Measurements from ENCODE around the gene CLEC18A. TPM values are rescaled to one million over a fixed set of nuclear protein-coding genes. Genes with fewer than 3 reads are reported as not detected.
"Not testable (repeated sequence)": the region's sequence is repeated elsewhere in the genome, so short reads cannot be mapped to it uniquely, and the experiment has no call there.

Gene CLEC18A
- total RNA-seq, 1 donor: 0.27 TPM

DNA sequence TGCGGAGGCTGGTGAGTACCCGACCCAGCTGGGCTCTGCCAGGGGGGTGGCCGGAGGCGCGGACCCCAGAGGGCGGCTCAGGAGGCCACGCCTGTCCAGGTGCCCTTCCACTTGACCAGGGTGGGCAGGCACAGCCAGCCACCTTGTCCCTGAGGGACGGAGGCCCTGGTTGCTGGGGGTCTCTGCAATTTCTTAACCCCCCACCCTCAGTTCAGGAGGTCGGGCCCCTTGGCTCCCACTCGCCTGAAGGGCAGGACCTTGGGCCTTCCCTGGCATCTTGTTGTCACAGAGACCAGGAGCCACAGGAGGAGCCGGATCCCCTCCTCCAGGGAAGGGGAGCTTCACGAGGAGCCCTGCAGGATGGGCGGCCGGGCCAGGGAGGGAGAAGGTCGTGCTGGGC, 982 bp downstream of the CLEC18A start:
- not testable (repeated sequence) for DNase-seq (ENCODE audit: low read depth); H3K4me3 ChIP-seq (ENCODE audit: low read depth, low read length)

DNA sequence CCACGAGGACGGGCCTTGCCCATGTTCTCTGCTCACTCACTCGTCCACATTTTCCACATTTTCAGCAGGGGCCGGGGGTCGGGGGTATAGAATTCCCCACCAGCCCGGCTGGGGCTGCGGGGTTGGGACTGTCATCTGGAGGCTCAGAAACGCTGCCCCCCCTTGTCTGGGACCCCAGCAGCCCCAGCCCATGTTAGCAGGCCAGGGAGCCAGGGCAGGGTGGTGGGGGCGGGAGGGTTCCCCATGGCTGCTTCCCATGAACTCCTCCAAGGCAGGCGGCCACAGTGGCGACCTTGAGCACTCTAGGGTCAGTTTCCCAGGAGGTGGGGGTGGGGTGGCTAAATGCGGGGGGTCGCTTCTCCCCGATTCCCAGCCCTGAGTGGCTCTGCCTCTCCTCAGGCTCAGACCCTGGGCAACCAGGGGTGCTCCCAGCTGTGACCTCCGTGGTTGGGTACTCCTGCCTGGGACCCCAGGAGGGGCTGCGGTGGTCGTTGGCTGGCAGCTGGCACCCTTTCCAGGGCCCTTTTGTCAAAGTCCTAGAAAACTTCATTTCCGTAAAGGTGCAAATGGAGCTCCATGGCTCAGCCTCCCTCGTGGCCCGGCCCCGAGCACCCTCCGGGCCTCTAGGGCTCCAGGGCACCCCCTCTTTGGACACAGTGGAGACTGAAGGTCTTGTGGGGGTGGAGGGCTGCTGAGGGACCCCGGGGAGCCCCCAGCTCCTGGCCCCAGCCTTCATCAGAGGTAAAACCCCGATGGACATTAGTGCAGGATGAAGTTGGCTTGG, 1.6 kb downstream of the CLEC18A start:
- not testable (repeated sequence) for DNase-seq (ENCODE audit: low read depth); H3K4me3 ChIP-seq (ENCODE audit: low read depth, low read length)

DNA sequence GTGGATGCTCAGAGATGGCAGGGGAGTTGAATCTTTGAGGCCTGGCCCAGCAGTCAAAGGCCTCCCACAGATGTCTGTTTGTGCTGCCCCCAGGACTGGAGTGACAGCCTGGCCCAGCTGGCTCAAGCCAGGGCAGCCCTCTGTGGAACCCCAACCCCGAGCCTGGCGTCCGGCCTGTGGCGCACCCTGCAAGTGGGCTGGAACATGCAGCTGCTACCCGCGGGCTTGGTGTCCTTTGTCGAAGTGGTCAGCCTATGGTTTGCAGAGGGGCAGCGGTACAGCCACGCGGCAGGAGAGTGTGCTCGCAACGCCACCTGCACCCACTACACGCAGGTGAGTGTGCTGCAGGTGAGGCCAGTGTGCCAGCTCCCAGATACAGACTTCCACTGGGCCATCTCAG, 3.1 kb downstream of the CLEC18A start:
- H3K4me3 ChIP-seq (ENCODE audit: low read depth, low read length); DNase-seq (ENCODE audit: low read depth): not testable (repeated sequence)

DNA sequence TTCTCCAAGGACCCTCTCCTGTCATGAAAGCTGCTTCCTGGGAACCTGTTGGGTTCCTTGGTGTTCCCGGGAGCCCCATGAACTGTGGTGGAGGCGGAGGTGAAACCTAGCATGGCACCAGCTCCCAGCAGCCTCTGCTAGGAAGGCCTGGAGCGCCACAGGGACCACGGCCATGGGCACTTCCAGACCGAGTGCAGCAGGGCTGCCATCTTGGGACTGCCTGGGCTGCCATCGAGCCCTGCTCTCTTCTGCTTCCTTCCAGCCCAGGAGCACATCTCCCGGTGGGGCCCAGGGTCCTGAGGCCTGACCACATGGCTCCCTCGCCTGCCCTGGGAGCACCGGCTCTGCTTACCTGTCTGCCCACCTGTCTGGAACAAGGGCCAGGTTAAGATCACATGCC, 12.2 kb downstream of the CLEC18A start:
- not testable (repeated sequence) for DNase-seq (ENCODE audit: low read depth); H3K4me3 ChIP-seq (ENCODE audit: low read depth, low read length)

DNA sequence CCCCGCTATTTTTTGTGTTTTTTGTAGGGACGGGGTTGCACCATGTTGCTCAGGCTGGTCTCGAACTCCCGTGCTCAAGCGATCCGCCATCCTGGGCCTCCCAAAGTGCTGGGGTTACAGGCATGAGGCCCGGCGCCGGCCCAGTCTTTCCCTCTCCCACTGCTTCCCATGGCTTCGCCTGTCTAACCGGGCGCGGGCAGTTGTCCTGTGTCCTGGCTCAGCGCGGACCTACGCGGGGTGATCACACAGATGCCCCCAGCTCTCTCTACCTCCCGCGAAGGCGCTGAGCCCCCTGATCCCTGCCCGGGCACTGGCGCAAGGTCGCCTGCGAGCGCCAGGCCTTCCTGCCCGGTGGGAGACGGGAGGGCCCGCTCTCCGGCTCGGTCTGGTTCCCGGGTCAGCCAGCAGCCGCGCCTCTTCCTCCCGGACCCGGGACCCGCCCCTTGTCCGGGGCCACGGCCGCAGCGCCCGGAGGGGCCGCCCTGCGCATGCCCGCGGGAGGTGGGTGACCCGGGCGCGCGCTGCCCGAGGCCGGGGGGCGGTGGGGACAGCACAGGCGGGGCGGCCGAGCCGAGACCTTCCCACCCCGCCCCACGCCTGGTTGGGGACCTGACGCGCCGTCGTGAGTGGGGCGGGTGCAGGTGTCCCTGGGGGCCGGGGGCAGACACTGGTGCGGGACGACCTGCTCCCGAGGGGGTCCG, 14.0 kb downstream of the CLEC18A start:
- peak overlapping the region; percentile 46 for H3K4me3 ChIP-seq (ENCODE audit: low read depth, low read length)
- peak; percentile 7 for DNase-seq (ENCODE audit: low read depth)

DNA sequence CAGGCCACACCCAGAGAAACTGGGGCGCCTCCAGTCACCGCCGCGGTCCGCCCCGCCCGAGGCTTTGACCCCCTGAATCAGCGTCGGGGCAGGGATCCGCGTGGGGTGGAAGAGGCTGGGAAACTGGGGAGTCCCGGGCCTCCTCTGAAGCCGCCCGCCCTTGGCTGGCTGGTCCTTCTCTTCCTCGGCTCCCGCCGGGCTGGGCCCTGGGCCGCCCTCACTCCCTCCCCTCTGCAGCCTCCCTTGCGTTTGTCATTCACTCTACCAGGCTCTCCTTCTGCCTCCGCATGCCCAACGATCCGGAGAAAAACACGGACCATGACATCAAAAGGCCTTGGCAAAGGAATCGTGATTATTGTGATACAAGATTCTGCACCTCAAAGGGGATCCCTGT, 14.5 kb downstream of the CLEC18A start:
- not testable (repeated sequence) for DNase-seq (ENCODE audit: low read depth); H3K4me3 ChIP-seq (ENCODE audit: low read depth, low read length)

DNA sequence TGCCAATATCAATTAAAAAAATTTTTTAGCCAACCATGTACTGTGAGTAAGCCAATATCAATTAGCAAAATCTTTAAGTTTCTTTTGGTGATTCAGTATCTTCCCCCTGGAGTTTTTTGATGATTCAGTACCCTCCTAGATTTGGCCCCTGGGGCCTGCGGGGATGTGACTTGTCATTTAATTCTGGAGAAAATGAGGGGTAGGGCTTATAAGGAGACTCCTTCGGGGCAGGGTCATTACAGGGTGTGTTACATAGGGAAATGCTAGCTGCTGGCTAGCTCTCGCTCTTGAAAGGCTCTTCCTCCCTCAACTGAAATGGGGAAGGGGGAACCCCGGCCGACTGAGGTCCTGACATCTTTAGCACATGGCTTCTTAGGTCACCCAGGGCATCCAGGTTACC, 16.6 kb downstream of the CLEC18A start:
- DNase-seq (ENCODE audit: low read depth); H3K4me3 ChIP-seq (ENCODE audit: low read depth, low read length): not testable (repeated sequence)

DNA sequence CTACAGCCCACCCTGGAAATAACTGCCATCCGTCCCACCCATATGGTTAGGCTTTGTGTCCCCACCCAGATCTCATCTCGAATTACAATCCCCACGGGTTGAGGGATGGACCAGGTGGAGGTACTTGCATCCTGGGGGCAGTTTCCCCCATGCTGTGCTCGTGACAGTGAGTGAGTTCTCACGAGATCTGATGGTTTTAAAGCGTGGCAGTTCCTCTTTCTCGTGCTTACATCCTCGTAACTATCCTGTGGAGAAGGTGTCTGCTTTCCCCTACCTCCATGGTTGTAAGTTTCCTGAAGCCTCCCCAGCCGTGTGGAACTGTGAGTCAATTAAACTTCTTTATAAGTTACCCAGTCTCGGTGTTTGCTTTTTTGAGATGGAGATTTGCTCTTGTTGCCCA, 17.0 kb downstream of the CLEC18A start:
- not testable (repeated sequence) for H3K4me3 ChIP-seq (ENCODE audit: low read depth, low read length); DNase-seq (ENCODE audit: low read depth)

DNA sequence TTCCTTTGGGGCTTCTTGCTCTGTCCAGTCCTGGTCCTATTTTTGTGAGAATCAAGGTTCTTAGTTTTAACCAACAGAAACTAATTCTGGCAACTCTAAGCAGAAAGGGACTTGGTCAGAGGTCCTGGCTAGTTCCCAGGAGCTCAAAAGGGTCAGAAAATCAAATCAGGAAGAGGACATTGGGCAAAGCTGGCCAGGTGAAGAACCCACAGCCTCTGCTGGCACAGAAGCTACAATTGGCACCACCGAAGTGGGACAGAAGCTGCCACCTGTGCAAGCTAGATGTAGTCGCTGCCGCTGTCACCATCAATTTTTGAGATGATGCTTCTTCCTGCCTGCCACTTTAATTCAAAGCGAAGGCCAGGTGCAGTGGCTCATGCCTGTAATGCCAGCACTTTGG, 18.5 kb downstream of the CLEC18A start:
- not testable (repeated sequence) for DNase-seq (ENCODE audit: low read depth); H3K4me3 ChIP-seq (ENCODE audit: low read depth, low read length)

DNA sequence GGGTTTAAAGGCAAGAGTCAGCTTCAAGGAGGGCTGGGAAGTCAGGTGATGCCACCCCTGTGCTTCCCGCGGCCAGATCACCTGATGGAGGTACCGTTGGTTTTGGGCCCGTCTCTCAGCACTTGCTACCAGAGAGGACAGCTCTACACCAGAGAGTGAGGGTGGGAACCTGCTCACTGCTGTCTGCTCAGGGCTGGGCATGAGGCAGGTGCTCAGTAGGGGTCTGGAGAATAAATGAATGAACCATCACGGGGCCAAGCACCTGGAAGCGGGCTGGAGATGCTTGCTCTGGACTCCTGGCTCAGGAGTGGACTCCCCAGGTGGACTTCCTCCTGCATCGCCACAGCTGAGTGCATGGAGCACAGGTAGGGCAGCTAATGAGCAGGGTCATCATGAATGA, 21.0 kb downstream of the CLEC18A start:
- H3K4me3 ChIP-seq (ENCODE audit: low read depth, low read length); DNase-seq (ENCODE audit: low read depth): not testable (repeated sequence)

DNA sequence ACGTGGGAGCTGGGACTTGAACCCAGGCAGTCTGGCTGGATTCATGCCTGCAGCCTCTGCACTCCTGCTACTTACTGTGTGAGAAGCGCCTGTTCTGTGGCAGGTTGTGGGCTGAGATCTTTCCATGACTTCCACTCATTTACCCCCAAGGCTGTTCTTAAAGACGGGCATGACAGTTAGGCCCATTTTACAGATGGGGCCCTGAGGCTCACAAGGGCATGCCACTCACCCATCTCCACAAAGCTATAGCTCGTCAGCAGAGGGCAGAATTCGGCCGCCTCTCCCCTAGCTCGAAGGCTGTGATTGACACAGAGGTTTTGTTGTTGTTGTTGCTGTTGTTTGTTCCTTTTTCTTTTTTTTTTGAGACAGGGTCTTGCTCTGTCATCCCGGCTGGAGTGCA, 21.8 kb downstream of the CLEC18A start:
- not testable (repeated sequence) for H3K4me3 ChIP-seq (ENCODE audit: low read depth, low read length)

DNA sequence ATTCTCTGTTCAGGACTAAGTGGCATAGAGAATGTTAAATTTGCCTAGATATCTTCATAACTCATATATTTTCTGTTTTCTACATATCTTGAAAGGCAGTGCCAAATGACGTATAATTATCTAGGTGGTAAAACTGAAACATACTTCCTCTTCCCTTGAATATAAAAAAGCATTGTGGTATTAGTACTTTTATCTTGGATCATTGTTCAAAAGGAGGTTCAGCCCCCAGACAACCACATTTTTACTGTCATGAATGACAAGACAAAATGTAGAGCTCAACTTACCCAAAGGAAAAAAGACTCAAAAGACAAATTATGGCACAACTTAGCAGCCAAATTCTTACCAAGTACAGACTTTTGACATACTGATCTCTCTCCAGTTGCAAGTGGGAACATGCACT, 34.1 kb downstream of the CLEC18A start:
- H3K4me3 ChIP-seq (ENCODE audit: low read depth, low read length): not testable (repeated sequence)

More for the DNA sequence above, 21.8 kb downstream of the CLEC18A start:
- DNase-seq (ENCODE audit: low read depth): not testable (repeated sequence)

DNA sequence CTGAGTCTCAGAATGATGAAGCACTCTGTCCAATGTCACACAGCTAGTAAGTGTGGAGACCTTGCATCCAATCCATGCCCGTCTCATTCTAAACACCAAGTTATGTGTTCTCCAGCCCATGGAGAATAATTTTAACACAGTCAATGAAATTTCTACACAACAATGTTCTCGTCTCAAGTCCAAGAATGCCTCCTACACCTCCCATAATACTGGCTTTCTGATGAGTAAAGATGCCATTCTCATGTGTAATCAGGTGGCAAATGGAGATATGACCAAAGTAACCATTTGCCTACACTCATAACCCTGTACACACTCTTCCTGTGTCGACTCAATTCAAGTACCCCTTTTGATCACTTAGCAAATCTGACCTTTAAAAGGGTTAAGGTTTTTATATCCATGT, 46.8 kb downstream of the CLEC18A start:
- H3K4me3 ChIP-seq (ENCODE audit: low read depth, low read length): not testable (repeated sequence)
- peak; percentile 59 for DNase-seq (ENCODE audit: low read depth)

More for the DNA sequence above, 34.1 kb downstream of the CLEC18A start:
- DNase-seq (ENCODE audit: low read depth): not testable (repeated sequence)

DNA sequence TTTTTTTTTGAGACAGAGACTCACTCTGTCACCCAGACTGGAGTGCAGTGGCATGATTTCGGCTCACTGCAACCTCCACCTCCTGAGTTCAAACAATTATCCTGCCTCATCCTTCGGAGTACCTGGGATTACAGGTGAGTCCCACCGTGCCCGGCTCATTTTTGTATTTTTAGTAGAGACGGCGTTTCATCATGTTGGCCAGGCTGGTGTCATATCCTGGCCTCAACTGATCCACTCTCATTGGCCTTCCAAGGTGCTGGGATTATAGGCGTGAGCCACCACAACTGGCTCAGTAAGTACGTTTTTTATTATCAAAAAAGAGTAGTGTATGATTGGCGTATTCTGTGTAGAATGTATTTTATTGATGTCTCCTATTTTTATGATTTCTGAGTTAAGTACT, 48.7 kb downstream of the CLEC18A start:
- not testable (repeated sequence) for H3K4me3 ChIP-seq (ENCODE audit: low read depth, low read length); DNase-seq (ENCODE audit: low read depth)

DNA sequence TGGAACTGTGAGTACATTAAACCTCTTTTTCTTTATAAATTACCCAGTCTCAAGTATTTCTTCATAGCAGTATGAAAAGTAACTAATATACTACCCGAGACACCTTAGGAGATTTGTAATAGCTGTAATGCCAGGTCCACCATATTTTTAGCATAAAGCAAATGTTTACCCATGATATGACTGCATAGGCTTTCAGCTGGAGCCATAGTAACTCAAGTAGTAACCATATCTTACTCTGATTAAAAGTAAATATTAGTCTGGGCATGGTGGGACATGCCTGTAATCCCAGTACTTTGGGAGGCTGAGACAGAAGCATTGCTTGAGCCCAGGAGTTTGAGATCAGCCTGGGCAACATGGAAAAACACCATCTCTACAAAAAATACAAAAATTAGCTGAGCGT, 52.4 kb downstream of the CLEC18A start:
- not testable (repeated sequence) for H3K4me3 ChIP-seq (ENCODE audit: low read depth, low read length); DNase-seq (ENCODE audit: low read depth)

DNA sequence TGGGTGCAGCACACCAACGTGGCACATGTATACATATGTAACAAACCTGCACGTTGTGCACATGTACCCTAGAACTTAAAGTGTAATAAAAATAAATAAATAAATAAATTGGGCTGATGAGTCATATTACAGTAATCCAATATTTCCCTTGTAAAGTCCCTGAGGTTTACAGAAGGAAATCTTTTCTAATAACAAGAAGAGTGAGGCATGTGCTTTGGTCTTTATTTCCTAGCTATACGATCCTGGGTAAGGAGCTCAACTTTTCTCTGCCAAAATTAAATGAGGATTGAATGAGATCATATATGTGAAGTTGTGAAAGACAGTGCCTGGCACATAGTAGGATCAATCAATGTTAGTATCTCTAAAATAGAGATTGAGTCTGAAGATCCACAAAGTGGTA, 57.5 kb downstream of the CLEC18A start:
- not testable (repeated sequence) for DNase-seq (ENCODE audit: low read depth); H3K4me3 ChIP-seq (ENCODE audit: low read depth, low read length)

DNA sequence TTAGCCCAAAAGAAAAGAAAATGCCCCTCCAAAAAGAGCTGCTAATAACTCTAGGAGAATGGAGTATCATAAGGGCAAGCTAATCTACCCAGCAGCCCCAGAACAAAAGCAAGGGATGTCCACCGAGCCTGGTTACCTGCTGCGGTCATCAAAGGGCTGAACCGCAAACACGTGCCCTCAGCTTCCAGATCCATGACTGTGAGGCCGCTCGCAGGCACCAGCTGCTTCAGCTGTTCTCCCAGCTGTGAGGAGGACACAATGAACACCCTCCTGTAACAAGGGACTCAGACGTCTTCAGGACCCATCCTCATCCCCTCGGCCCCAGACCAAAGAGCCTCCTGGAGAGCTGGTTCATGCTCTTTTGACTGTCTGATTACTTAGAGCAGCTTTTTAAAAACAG, 59.5 kb downstream of the CLEC18A start:
- DNase-seq (ENCODE audit: low read depth); H3K4me3 ChIP-seq (ENCODE audit: low read depth, low read length): not testable (repeated sequence)

DNA sequence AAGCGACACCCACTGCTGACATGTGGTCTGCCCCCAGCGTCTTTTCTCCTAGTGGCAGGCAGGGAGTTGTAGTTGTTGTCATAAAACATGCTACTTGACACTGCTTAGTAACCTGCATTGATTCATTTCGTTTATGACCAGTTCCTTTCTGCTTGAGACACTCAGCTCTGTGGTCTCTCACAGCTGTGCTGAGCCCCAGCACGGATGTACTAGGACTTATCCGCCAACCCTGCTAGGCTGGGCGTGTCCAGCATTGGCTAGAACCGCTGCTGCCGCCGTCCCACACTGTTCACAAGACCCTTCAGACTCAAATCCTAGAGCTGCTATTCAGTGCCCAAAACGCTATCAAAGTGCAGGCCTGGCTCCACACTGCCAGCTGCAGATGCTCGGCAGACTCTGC, 60.0 kb downstream of the CLEC18A start:
- not testable (repeated sequence) for DNase-seq (ENCODE audit: low read depth); H3K4me3 ChIP-seq (ENCODE audit: low read depth, low read length)

DNA sequence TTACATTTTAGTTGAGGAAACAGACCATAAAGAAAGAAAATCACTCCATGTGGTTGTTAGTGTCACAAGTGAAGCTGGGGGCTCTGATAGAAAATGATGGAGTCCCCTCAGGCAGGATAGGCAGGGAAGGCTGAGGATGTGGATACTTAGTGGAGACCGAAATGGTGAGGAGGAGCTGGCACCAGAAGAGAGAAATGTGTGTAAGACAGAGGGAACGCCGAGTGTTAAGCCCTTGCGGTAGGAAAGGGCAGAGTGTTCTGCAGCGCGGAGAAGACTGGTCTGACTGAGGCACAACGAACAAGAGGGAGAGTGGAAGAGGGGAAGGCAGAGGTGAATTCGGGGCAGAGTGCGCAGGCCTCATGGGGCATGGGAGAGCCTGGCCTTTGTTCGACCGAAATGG, 61.2 kb downstream of the CLEC18A start:
- not testable (repeated sequence) for DNase-seq (ENCODE audit: low read depth); H3K4me3 ChIP-seq (ENCODE audit: low read depth, low read length)

DNA sequence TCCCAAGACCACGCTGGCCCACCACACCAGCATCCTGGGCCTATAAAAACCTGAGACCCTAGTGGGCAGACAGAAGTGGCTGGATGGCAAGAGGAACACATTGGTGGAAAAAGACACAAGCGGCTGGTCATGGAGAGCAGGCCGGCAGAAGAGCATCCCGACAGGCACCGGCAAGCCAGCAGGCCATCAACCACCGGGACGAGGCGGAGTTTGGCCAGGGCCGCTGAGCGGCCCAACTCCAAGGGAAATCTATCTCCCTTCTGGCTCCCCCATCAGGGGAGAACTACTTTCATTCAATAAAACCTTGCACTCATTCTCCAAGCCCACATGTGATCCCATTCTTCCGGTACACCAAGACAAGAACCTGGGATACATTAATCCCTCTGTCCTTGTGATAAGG, 61.8 kb downstream of the CLEC18A start:
- DNase-seq (ENCODE audit: low read depth); H3K4me3 ChIP-seq (ENCODE audit: low read depth, low read length): not testable (repeated sequence)

Data from fibroblast of the aortic adventitia (primary cell).